Body of pancreas (tissue), 4 donors: ENCODE data around the gene RGP1.

Experiments
- CTCF ChIP-seq, 7 experiments: fragments of 450-650 bp in 4 of 7; fragments of 200-600 bp in 3 of 7; sonication (generic) in 3 of 7; IDR thresholded peaks; one replicate each; pipeline ENCODE4 v1.5.1; 2016 to 2019; ENCODE audit warnings: antibody characterized with exemption in 7 of 7
- POLR2A ChIP-seq, 3 donors: fragments of 450-650 bp; IDR thresholded peaks; one replicate each; pipeline ENCODE4 v1.6.1; 2016; ENCODE audit warnings: antibody characterized with exemption in 3 of 3, mild to moderate bottlenecking in 2 of 3

DNA sequence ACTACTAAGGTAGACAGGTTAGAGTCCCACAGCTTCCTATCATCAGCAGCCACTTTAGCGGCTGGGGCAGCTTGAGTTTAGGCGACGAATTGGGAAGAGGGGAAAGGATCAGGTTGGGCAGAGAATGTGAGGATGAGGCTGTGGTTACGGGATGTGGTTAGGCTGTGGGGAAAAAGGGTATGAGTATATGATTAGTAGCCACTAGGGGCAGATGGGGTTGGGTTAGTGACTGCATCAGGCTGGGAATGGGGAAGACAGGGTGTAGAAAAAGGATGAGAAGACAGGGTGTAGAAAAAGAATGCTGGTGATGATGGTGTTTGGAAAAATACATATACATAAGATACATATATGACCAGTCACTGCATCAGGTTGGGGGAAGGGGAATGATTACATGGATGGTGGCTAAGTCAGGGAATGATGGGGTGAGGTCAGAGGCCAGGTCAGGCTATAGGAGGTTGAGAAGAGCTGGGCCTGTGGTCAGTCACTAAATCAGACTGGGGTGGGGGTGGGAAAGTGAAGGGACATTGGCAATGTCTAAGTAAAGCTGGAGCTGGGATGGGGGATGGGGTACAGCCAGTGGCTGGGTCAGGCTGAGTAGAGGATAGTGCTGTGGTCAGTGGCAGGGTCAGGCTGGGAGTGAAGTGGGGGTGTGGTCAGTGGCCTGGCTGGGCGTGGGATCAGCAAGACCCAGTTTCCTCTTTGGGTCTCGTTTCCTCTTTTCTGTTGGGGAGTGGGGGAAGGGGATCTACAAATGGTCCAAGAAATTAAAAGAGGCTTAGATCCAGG lies 19.2 kb upstream of the RGP1 start:
- TF ChIP-seq CTCF (IDR thresholded peaks at IDR 0.05) (peak; percentile 21 to 71 (median 47)), POLR2A (IDR thresholded peaks at IDR 0.05) (no peak)
